Mucosa of stomach (tissue), 1 donor: Measurements from ENCODE around the gene HPSE.
"Not testable (repeated sequence)": the region's sequence is repeated elsewhere in the genome, so short reads cannot be mapped to it uniquely, and the experiment has no call there.

Source experiments
- H3K27me3 ChIP-seq: one replicate; pipeline ENCODE4 v1.7.0; 2013; ENCODE audit warnings: mild to moderate bottlenecking, low read length; ENCODE audit not compliant: control insufficient read depth, insufficient read depth
- H3K36me3 ChIP-seq: one replicate; pipeline ENCODE4 v1.7.0; 2013; ENCODE audit warnings: low read length; ENCODE audit not compliant: control insufficient read depth, insufficient read depth
- H3K4me1 ChIP-seq: one replicate; pipeline ENCODE4 v1.7.0; 2013; ENCODE audit warnings: mild to moderate bottlenecking, low read length; ENCODE audit not compliant: control insufficient read depth, insufficient read depth
- H3K4me3 ChIP-seq: one replicate; pipeline ENCODE4 v1.7.0; 2013; ENCODE audit warnings: low read length
- H3K9ac ChIP-seq: one replicate; pipeline ENCODE4 v1.7.0; 2013; ENCODE audit warnings: mild to moderate bottlenecking, low read length, moderate library complexity
- H3K9me3 ChIP-seq: one replicate; pipeline ENCODE4 v1.7.0; 2013; ENCODE audit warnings: mild to moderate bottlenecking, low read length, moderate library complexity; ENCODE audit not compliant: control insufficient read depth
- donor health status: Pancreatic carcinoma.

Gene HPSE

GRCh38 chr4:83328521-83329187, 6.0 kb downstream of the HPSE start:
- Histone ChIP-seq H3K4me1 (no peaks in the 10 kb centered on the region), H3K9ac (no peak overlapping the region), H3K9me3 (no peaks in the 10 kb centered on the region), H3K4me3 (no peak overlapping the region), H3K36me3 (no peaks in the 10 kb centered on the region), H3K27me3 (peaks cover 3% of the 10 kb centered on the region)

GRCh38 chr4:83326546-83326945, 8.1 kb downstream of the HPSE start:
- Histone ChIP-seq H3K9me3 (no peaks in the 10 kb centered on the region), H3K36me3 (no peaks in the 10 kb centered on the region), H3K4me1 (no peaks in the 10 kb centered on the region), H3K9ac (no peak overlapping the region), H3K27me3 (no peaks in the 10 kb centered on the region), H3K4me3 (no peak overlapping the region)

- not testable (repeated sequence) for H3K36me3 ChIP-seq, H3K4me1 ChIP-seq, H3K4me3 ChIP-seq, H3K9ac ChIP-seq, H3K27me3 ChIP-seq, H3K9me3 ChIP-seq
Observed at GRCh38 chr4:83325306-83325705, 9.3 kb downstream of the HPSE start.

- Histone ChIP-seq H3K4me3 (no peak overlapping the region), H3K9me3 (no peaks in the 10 kb centered on the region), H3K9ac (no peak overlapping the region), H3K36me3 (no peaks in the 10 kb centered on the region), H3K27me3 (no peaks in the 10 kb centered on the region), H3K4me1 (no peaks in the 10 kb centered on the region)
Observed at GRCh38 chr4:83323136-83323535, 11.5 kb downstream of the HPSE start.

GRCh38 chr4:83320548-83320947, 14.1 kb downstream of the HPSE start:
- H3K4me1 ChIP-seq, result no peaks in the 10 kb centered on the region
- no peak overlapping the region for H3K4me3 ChIP-seq
- H3K27me3 ChIP-seq, result no peaks in the 10 kb centered on the region
- H3K9ac ChIP-seq, result no peak overlapping the region
- no peaks in the 10 kb centered on the region for H3K9me3 ChIP-seq
- H3K36me3 ChIP-seq, result no peaks in the 10 kb centered on the region

- H3K36me3 ChIP-seq, result no peaks in the 10 kb centered on the region
- H3K27me3 ChIP-seq, result no peaks in the 10 kb centered on the region
- H3K4me1 ChIP-seq, result no peaks in the 10 kb centered on the region
- H3K9ac ChIP-seq, result no peak overlapping the region
- H3K9me3 ChIP-seq, result no peaks in the 10 kb centered on the region
- no peak overlapping the region for H3K4me3 ChIP-seq
Observed at GRCh38 chr4:83318666-83319065, 16.0 kb downstream of the HPSE start.

- no peaks in the 10 kb centered on the region for H3K9me3 ChIP-seq
- no peaks in the 10 kb centered on the region for H3K27me3 ChIP-seq
- no peak overlapping the region for H3K4me3 ChIP-seq
- H3K4me1 ChIP-seq, result no peaks in the 10 kb centered on the region
- no peaks in the 10 kb centered on the region for H3K36me3 ChIP-seq
- H3K9ac ChIP-seq, result no peak overlapping the region
Observed at GRCh38 chr4:83317671-83318070, 17.0 kb downstream of the HPSE start.

- no peak overlapping the region for H3K9ac ChIP-seq
- no peaks in the 10 kb centered on the region for H3K36me3 ChIP-seq
- no peaks in the 10 kb centered on the region for H3K27me3 ChIP-seq
- H3K4me3 ChIP-seq, result no peak overlapping the region
- H3K4me1 ChIP-seq, result no peaks in the 10 kb centered on the region
- no peaks in the 10 kb centered on the region for H3K9me3 ChIP-seq
Observed at GRCh38 chr4:83316459-83317165, 18.0 kb downstream of the HPSE start.

GRCh38 chr4:83315341-83315870, 19.2 kb downstream of the HPSE start:
- no peak overlapping the region for H3K9ac ChIP-seq
- no peaks in the 10 kb centered on the region for H3K4me1 ChIP-seq
- no peaks in the 10 kb centered on the region for H3K27me3 ChIP-seq
- H3K9me3 ChIP-seq, result no peaks in the 10 kb centered on the region
- H3K4me3 ChIP-seq, result no peak overlapping the region
- no peaks in the 10 kb centered on the region for H3K36me3 ChIP-seq

- no peaks in the 10 kb centered on the region for H3K36me3 ChIP-seq
- no peaks in the 10 kb centered on the region for H3K27me3 ChIP-seq
- H3K9ac ChIP-seq, result no peak overlapping the region
- no peaks in the 10 kb centered on the region for H3K9me3 ChIP-seq
- H3K4me3 ChIP-seq, result no peak overlapping the region
- no peaks in the 10 kb centered on the region for H3K4me1 ChIP-seq
Observed at GRCh38 chr4:83308672-83309071, 26.0 kb downstream of the HPSE start.

- Histone ChIP-seq H3K9ac (no peak overlapping the region), H3K4me1 (no peaks in the 10 kb centered on the region), H3K27me3 (no peaks in the 10 kb centered on the region), H3K4me3 (no peak overlapping the region), H3K9me3 (no peaks in the 10 kb centered on the region), H3K36me3 (no peaks in the 10 kb centered on the region)
Observed at GRCh38 chr4:83307920-83308319, 26.7 kb downstream of the HPSE start.

- Histone ChIP-seq H3K4me1 (no peaks in the 10 kb centered on the region), H3K9me3 (no peaks in the 10 kb centered on the region), H3K27me3 (no peaks in the 10 kb centered on the region), H3K36me3 (no peaks in the 10 kb centered on the region), H3K4me3 (no peak overlapping the region), H3K9ac (no peak overlapping the region)
Observed at GRCh38 chr4:83305187-83305586, 29.5 kb downstream of the HPSE start.
